ENCODE data around the gene YDJC.

DNA sequence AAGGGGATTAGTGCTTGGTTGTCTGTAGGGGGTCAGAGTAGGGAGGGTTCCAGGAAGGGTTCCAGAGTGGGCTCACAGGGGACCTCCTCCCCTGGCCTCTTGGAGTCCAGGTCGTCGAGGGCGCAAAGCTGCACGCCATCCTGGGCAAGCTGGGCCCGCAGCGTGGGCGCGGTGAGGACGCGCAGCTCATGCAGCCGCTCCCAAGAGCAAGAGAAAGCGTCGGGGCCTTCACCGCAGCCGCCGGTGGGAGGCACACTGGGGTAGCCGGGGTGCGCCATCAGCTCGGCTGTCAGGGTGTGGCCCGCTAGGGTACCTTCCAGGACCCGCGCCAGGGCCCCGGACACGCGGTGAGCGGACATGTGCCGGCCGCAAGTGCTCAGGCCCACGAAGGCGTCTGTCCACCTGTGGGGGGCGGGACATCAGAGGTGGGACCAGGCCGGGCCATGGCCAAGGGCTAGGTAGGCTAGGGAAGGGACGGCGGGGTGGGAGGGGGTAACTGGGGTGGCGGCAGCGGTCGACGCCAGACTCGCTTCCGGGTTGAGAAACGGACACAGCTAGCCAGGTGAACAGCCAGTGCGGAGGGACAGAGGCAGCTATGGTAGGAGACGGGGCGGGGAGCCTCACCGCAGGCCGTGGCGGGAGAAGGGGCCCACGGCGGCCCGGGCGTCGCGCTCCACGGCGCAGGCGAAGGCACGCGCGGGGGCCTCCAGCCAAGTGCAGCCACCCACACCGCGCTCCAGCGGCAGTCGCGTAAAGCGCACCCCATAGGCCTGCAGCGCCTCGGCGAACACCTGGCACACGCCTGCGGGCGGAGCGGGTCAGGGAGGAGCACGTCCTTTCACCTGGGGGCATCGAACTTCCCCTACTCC is 1.2 kb downstream of the YDJC start:
- no peak for TF ChIP-seq CTCF (IDR thresholded peaks at IDR 0.05; ENCODE audit: control extremely low read depth in 1 of 3, insufficient read depth in 1 of 3, low read depth in 1 of 3, low read length in 3 of 3)
- TF ChIP-seq KDM5A (IDR thresholded peaks at IDR 0.05; ENCODE audit: low read length): no peak
- no peak; a peak in 1 of 3 replicates for TF ChIP-seq POLR2A (IDR thresholded peaks at IDR 0.05; ENCODE audit: control extremely low read depth in 1 of 2, low read depth in 2 of 2, low read length in 2 of 2)
- TF ChIP-seq CHD2 (IDR thresholded peaks at IDR 0.05; ENCODE audit: low read length): no peak
- TF ChIP-seq EP300 (IDR thresholded peaks at IDR 0.05; ENCODE audit: borderline replicate concordance in 1 of 2, low read depth in 2 of 2, low read length in 2 of 2): no peak
- no peak for TF ChIP-seq SAP30 (IDR thresholded peaks at IDR 0.05; ENCODE audit: insufficient read depth, insufficient replicate concordance, low read length)
- no peak for TF ChIP-seq HDAC2 (IDR thresholded peaks at IDR 0.05; ENCODE audit: borderline replicate concordance in 1 of 2, low read depth in 2 of 2, low read length in 2 of 2)
- no peak for TF ChIP-seq TEAD4 (IDR thresholded peaks at IDR 0.05; ENCODE audit: low read depth, low read length)

Measured in H1 (cell line).